IMR-90 (cell line): ENCODE data around the gene SIGLEC7. TPM values are rescaled to one million over a fixed set of nuclear protein-coding genes. Genes with fewer than 3 reads are reported as not detected.

ENCODE experiments used
- ATAC-seq: fragments of 200-7000 bp; cut with Tn5 transposase; 2 replicates; pipeline ENCODE4 v1.9.1; 2020; ENCODE audit warnings: low read depth, mild to moderate bottlenecking, moderate library complexity
- BruUV-seq: library from RNA; stranded (reverse); fragments of 400-500 nt; replicated peaks from 2 replicates; lab custom pipeline; 2021; lab: Mats Ljungman, UMichigan
- CTCF ChIA-PET: fragments of 300-600 bp; formaldehyde crosslinking; extraction: SDS; loops from one replicate; lab custom pipeline; 2021; ENCODE audit warnings: antibody characterized with exemption; lab: Yijun Ruan, JAX
- POLR2A ChIA-PET: fragments of 300-600 bp; sonication (Branson Sonifier 250); formaldehyde crosslinking; loops from one replicate; lab custom pipeline; 2022; ENCODE audit warnings: antibody characterized with exemption; ENCODE audit not compliant: unreplicated experiment; lab: Charles Lee
- DNase-seq: peaks from one replicate; pipeline ENCODE4 v3.0.0; 2013
- H2AFZ ChIP-seq: replicated peaks from 2 replicates; pipeline ENCODE3; 2013; ENCODE audit warnings: low read length, mild to moderate bottlenecking; ENCODE audit not compliant: poor library complexity
- H2AK5ac ChIP-seq: 2 replicates; pipeline ENCODE4 v1.6.1; 2013; ENCODE audit warnings: low read depth, low read length, inconsistent platforms
- H2AK9ac ChIP-seq: replicated peaks from 2 replicates; pipeline ENCODE3; 2013; ENCODE audit warnings: mild to moderate bottlenecking, low read depth, low read length, moderate library complexity; ENCODE audit not compliant: poor library complexity
- H2BK120ac ChIP-seq: 2 replicates; pipeline ENCODE4 v1.6.1; 2013; ENCODE audit warnings: low read depth, low read length, inconsistent platforms
- H2BK15ac ChIP-seq: 3 replicates; pipeline ENCODE4 v1.6.1; 2013; ENCODE audit warnings: low read depth, low read length, inconsistent platforms
- H2BK20ac ChIP-seq: 2 replicates; pipeline ENCODE4 v1.6.1; 2013; ENCODE audit warnings: low read depth, mild to moderate bottlenecking, inconsistent platforms, low read length, moderate library complexity
- H2BK5ac ChIP-seq: 2 replicates; pipeline ENCODE4 v1.6.1; 2013; ENCODE audit warnings: mild to moderate bottlenecking, low read depth, low read length, inconsistent platforms; ENCODE audit not compliant: poor library complexity, severe bottlenecking
- H3K14ac ChIP-seq: replicated peaks from 2 replicates; pipeline ENCODE4 v1.6.1; 2013; ENCODE audit warnings: low read depth, low read length, inconsistent platforms
- H3K18ac ChIP-seq: 2 replicates; pipeline ENCODE4 v1.6.1; 2013; ENCODE audit warnings: low read depth, low read length, control low read depth
- H3K23ac ChIP-seq: 2 replicates; pipeline ENCODE4 v1.6.1; 2013; ENCODE audit warnings: low read depth, low read length, inconsistent platforms
- H3K27ac ChIP-seq: 2 replicates; pipeline ENCODE4 v1.5.1; 2013; ENCODE audit warnings: mild to moderate bottlenecking, control low read depth, low read length; ENCODE audit not compliant: insufficient read depth
- H3K27me3 ChIP-seq: 2 replicates; pipeline ENCODE4 v1.6.1; 2013; ENCODE audit warnings: low read length; ENCODE audit not compliant: control insufficient read depth, insufficient read depth
- H3K36me3 ChIP-seq: 2 replicates; pipeline ENCODE4 v1.6.1; 2013; ENCODE audit warnings: low read length, mixed read lengths; ENCODE audit not compliant: control insufficient read depth, insufficient read depth
- H3K4ac ChIP-seq: 2 replicates; pipeline ENCODE4 v1.6.1; 2013; ENCODE audit warnings: low read depth, low read length, inconsistent platforms
- H3K4me1 ChIP-seq: 2 replicates; pipeline ENCODE4 v1.6.1; 2013; ENCODE audit warnings: low read length, mixed read lengths; ENCODE audit not compliant: control insufficient read depth, insufficient read depth
- H3K4me2 ChIP-seq: 2 replicates; pipeline ENCODE4 v1.6.1; 2013; ENCODE audit warnings: low read depth, mild to moderate bottlenecking, control low read depth, low read length, moderate library complexity
- H3K4me3 ChIP-seq: 2 replicates; pipeline ENCODE4 v1.5.1; 2013; ENCODE audit warnings: low read depth, mild to moderate bottlenecking, control low read depth, low read length, moderate library complexity; ENCODE audit not compliant: insufficient read depth
- H3K56ac ChIP-seq: 2 replicates; pipeline ENCODE4 v1.6.1; 2013; ENCODE audit warnings: low read length, inconsistent platforms; ENCODE audit not compliant: insufficient read depth; ENCODE audit errors: extremely low read depth
- H3K79me1 ChIP-seq, 2 experiments: 2 replicates each; pipeline ENCODE4 v1.6.1; 2013; ENCODE audit warnings: low read length in 2 of 2, inconsistent platforms in 1 of 2, low read depth in 1 of 2
- H3K9ac ChIP-seq: 2 replicates; pipeline ENCODE4 v1.6.1; 2013; ENCODE audit warnings: low read depth, low read length, control low read depth
- H3K9me1 ChIP-seq: 2 replicates; pipeline ENCODE4 v1.6.1; 2013; ENCODE audit warnings: low read length, inconsistent platforms; ENCODE audit not compliant: insufficient read depth
- H3K9me3 ChIP-seq: 2 replicates; pipeline ENCODE4 v1.6.1; 2013; ENCODE audit warnings: low read length; ENCODE audit not compliant: control insufficient read depth, insufficient read depth
- H4K20me1 ChIP-seq: 2 replicates; pipeline ENCODE4 v1.6.1; 2013; ENCODE audit warnings: low read length, inconsistent platforms; ENCODE audit not compliant: insufficient read depth
- H4K5ac ChIP-seq: 2 replicates; pipeline ENCODE4 v1.6.1; 2013; ENCODE audit warnings: mild to moderate bottlenecking, low read depth, low read length, control low read depth
- H4K8ac ChIP-seq, 2 experiments: 2 replicates each; pipeline ENCODE4 v1.6.1; 2013; ENCODE audit warnings: low read depth in 2 of 2, low read length in 2 of 2, control low read depth in 1 of 2, inconsistent platforms in 1 of 2
- H4K91ac ChIP-seq: 2 replicates; pipeline ENCODE4 v1.6.1; 2013; ENCODE audit warnings: low read depth, low read length, inconsistent platforms; ENCODE audit not compliant: insufficient read depth
- BHLHE40 ChIP-seq: fragments of 150-350 bp; IDR thresholded peaks from 2 replicates; pipeline ENCODE4 v1.6.1; 2016; ENCODE audit warnings: mild to moderate bottlenecking, low read depth, low read length
- CEBPB ChIP-seq: IDR thresholded peaks from 2 replicates; pipeline ENCODE4 v1.6.1; 2012; ENCODE audit warnings: low read depth, low read length, improper control_type of control experiment
- CHD1 ChIP-seq: IDR thresholded peaks from 2 replicates; pipeline ENCODE4 v1.6.1; 2012; ENCODE audit warnings: low read depth, low read length, improper control_type of control experiment
- CTCF ChIP-seq: conservative IDR thresholded peaks from 2 replicates; pipeline ENCODE4 v1.5.1; 2012; ENCODE audit warnings: mild to moderate bottlenecking, low read depth, low read length, improper control_type of control experiment
- ELK1 ChIP-seq: fragments of 150-350 bp; IDR thresholded peaks from 2 replicates; pipeline ENCODE4 v1.6.1; 2016; ENCODE audit warnings: low read depth, mild to moderate bottlenecking, low read length, moderate library complexity, borderline replicate concordance
- FOS ChIP-seq: fragments of 150-350 bp; IDR thresholded peaks from 2 replicates; pipeline ENCODE4 v1.6.1; 2016; ENCODE audit warnings: low read depth, low read length
- MAFK ChIP-seq: IDR thresholded peaks from 2 replicates; pipeline ENCODE4 v1.6.1; 2012; ENCODE audit warnings: low read depth, low read length, improper control_type of control experiment
- MAZ ChIP-seq: IDR thresholded peaks from 2 replicates; pipeline ENCODE4 v1.6.1; 2012; ENCODE audit warnings: low read depth, mild to moderate bottlenecking, low read length, improper control_type of control experiment, moderate library complexity, borderline replicate concordance
- MXI1 ChIP-seq: IDR thresholded peaks from 2 replicates; pipeline ENCODE4 v1.6.1; 2012; ENCODE audit warnings: low read depth, mild to moderate bottlenecking, low read length, moderate library complexity, borderline replicate concordance
- NFE2L2 ChIP-seq: fragments of 150-350 bp; IDR thresholded peaks from 2 replicates; pipeline ENCODE4 v1.6.1; 2016; ENCODE audit warnings: low read depth, mild to moderate bottlenecking, low read length
- POLR2A ChIP-seq: IDR thresholded peaks from 2 replicates; pipeline ENCODE4 v1.6.1; 2012; ENCODE audit warnings: mild to moderate bottlenecking, low read depth, low read length
- RAD21 ChIP-seq: IDR thresholded peaks from 2 replicates; pipeline ENCODE4 v1.6.1; 2012; ENCODE audit warnings: low read length, improper control_type of control experiment
- RCOR1 ChIP-seq: IDR thresholded peaks from 2 replicates; pipeline ENCODE4 v1.6.1; 2012; ENCODE audit warnings: mild to moderate bottlenecking, low read length, improper control_type of control experiment; ENCODE audit not compliant: insufficient replicate concordance
- RFX5 ChIP-seq: IDR thresholded peaks from 2 replicates; pipeline ENCODE4 v1.8.0; 2012; ENCODE audit warnings: low read depth, mild to moderate bottlenecking, low read length, moderate library complexity
- SMC3 ChIP-seq: fragments of 150-350 bp; IDR thresholded peaks from 2 replicates; pipeline ENCODE4 v1.6.1; 2016; ENCODE audit warnings: low read depth, mild to moderate bottlenecking, antibody characterized with exemption, low read length, moderate library complexity
- USF2 ChIP-seq: fragments of 150-350 bp; IDR thresholded peaks from 2 replicates; pipeline ENCODE4 v1.6.1; 2017; ENCODE audit warnings: mild to moderate bottlenecking, antibody characterized with exemption, low read length, low read depth
- WGBS, 2 experiments: methylation state at CpG; one replicate each; pipeline versions ENCODE4 v1.1.5 to v1.1.7; 2013; ENCODE audit warnings: missing lambda C conversion rate in 2 of 2; ENCODE audit not compliant: insufficient read length in 1 of 2; ENCODE audit errors: extremely low coverage in 2 of 2; 5-methylcytosine and 5-hydroxymethylcytosine counted together
- dilution Hi-C: fragments of 300-500 bp; cut with HindIII; formaldehyde crosslinking; loops from one replicate; pipeline ENCODE4 v1.14.3; 2018; ENCODE audit warnings: low sequenced_read_pairs; ENCODE audit not compliant: unreplicated experiment
- in situ Hi-C: fragments of 300-500 bp; cut with MboI; formaldehyde crosslinking; loops from 3 replicates; pipeline ENCODE4 v1.14.3; 2019; ENCODE audit warnings: low sequenced_read_pairs, inconsistent platforms, mixed read lengths
- intact Hi-C: fragments of 100-400 bp; cut with micrococcal nuclease; formaldehyde crosslinking; loops from 2 replicates; pipeline ENCODE4 v1.10.0; 2022
- polyA plus RNA-seq, 3 experiments: library from polyadenylated mRNA; depleted of rRNA; stranded (reverse); fragments of >200 nt; gene quantifications; 2 replicates each; pipeline ENCODE4 v1.2.3, GENCODE V29; 2012; ENCODE audit warnings: low replicate concordance in 1 of 3
- total RNA-seq: library from RNA; depleted of rRNA; stranded (reverse); fragments of >200 nt; gene quantifications from 2 replicates; pipeline ENCODE4 v1.2.3, GENCODE V29; 2012

SIGLEC7 gene
- total and polyA plus RNA-seq, 2 of the 4 experiments (the other 2 are of a cell fraction), result not detected

GRCh38 chr19:51195316-51195586 lies 53.1 kb downstream of the SIGLEC7 start:
- no peaks in the 10 kb centered on the region for H3K79me1 ChIP-seq
- no peak for DNase-seq
- 83% methylated on average over 1 of the region's 9 CpGs; no CpG with 5 or more reads in 1 of the 2 experiments for WGBS, 2 experiments
- H4K8ac ChIP-seq, result no peak overlapping the region
- H3K4ac ChIP-seq, result no peak overlapping the region
- in situ Hi-C loops (no loop called here), dilution Hi-C loops (no loop called here), intact Hi-C loops (no loop called here)
- no peak overlapping the region for H2BK15ac ChIP-seq
- H4K91ac ChIP-seq, result no peak overlapping the region
- no peak overlapping the region for H3K4me3 ChIP-seq
- H4K20me1 ChIP-seq, result no peaks in the 10 kb centered on the region
- no peak overlapping the region for H2BK120ac ChIP-seq
- H2BK20ac ChIP-seq, result no peak overlapping the region
- H3K9me1 ChIP-seq, result no peaks in the 10 kb centered on the region
- H2BK5ac ChIP-seq, result no peak overlapping the region
- no peak overlapping the region for H2AK5ac ChIP-seq
- no peak overlapping the region for H2AFZ ChIP-seq
- H3K9ac ChIP-seq, result no peak overlapping the region
- no peak overlapping the region for H3K4me2 ChIP-seq
- peaks cover 10% of the 10 kb centered on the region; the same call in 1 of the 2 replicates for H3K9me3 ChIP-seq
- ATAC-seq, result no peak
- no peak overlapping the region for H2AK9ac ChIP-seq
- H3K14ac ChIP-seq, result no peak overlapping the region
- no peak overlapping the region for H3K18ac ChIP-seq
- no TSS peak for BruUV-seq
- no peaks in the 10 kb centered on the region for H3K4me1 ChIP-seq
- H3K27me3 ChIP-seq, result no peaks in the 10 kb centered on the region
- POLR2A ChIA-PET, result no interaction called here
- CTCF ChIA-PET, result no interaction called here
- TF ChIP-seq RFX5 (no peak), CEBPB (no peak), USF2 (no peak), NFE2L2 (no peak), POLR2A (no peak), MXI1 (no peak), RAD21 (no peak), RCOR1 (no peak), BHLHE40 (no peak), MAFK (no peak), FOS (no peak), CHD1 (no peak), CTCF (no peak), SMC3 (no peak), ELK1 (no peak), MAZ (no peak)
- no peaks in the 10 kb centered on the region for H3K36me3 ChIP-seq
- no peak overlapping the region for H3K23ac ChIP-seq
- no peak overlapping the region for H3K27ac ChIP-seq
- no peak overlapping the region for H3K56ac ChIP-seq
- no peak overlapping the region for H4K5ac ChIP-seq
